GM21576 (cell line): ENCODE data around the gene DIDO1.
"Not testable (repeated sequence)": the region's sequence is repeated elsewhere in the genome, so short reads cannot be mapped to it uniquely, and the experiment has no call there.

ENCODE experiments used
- ATAC-seq: cut with Tn5 transposase; IDR thresholded peaks from one replicate; pipeline ENCODE4 v1.9.1; 2021; ENCODE audit warnings: mild to moderate bottlenecking, moderate library complexity; ENCODE audit not compliant: unreplicated experiment

DIDO1 gene

GRCh38 chr20:62933966-62934365, 7.7 kb upstream of the DIDO1 start:
- no peak for ATAC-seq

DNA sequence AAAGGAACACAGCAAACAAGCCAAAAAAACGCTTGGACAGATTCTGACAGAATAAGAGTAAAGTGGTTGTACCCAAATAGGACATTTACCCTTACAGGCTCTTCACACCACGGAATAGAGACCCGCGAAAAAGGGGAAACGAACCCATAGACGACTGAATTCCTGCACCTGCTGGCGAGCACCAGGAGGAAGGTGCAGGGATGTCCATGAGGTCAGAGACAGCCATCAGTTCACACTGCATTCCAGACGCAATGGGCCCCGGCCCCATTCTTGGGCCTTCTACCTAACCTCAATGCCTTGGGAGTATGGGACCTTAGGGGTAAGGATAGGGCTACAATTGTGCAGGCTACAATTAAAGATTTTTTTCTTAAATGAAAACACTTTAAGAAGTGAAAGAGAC, 5.2 kb upstream of the DIDO1 start:
- no peak for ATAC-seq

GRCh38 chr20:62929051-62929538, 2.8 kb upstream of the DIDO1 start:
- no peak for ATAC-seq

- ATAC-seq = no peak
Observed at GRCh38 chr20:62928246-62928939, 2.1 kb upstream of the DIDO1 start.

GRCh38 chr20:62927128-62927705, 912 bp upstream of the DIDO1 start:
- no peak for ATAC-seq

- peak; percentile 13 for ATAC-seq
Observed at GRCh38 chr20:62925420-62926228, 681 bp downstream of the DIDO1 start.

DNA sequence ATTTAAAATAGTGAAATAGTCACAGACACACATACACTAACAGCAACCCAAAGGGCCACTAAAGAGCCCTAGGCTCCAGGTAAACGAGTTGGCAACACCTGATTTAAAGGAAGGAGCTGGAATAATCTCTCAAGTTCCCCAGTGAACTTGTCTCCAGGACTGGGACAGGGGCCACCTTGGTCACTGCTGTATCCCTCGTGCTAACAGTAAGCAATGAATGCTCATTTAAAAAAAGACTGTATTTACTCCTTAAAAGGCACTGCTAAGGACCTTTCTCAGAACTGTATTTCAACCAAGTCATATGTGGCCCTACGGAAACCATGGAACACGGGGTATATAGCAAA, 1.3 kb downstream of the DIDO1 start:
- no peak for ATAC-seq

DNA sequence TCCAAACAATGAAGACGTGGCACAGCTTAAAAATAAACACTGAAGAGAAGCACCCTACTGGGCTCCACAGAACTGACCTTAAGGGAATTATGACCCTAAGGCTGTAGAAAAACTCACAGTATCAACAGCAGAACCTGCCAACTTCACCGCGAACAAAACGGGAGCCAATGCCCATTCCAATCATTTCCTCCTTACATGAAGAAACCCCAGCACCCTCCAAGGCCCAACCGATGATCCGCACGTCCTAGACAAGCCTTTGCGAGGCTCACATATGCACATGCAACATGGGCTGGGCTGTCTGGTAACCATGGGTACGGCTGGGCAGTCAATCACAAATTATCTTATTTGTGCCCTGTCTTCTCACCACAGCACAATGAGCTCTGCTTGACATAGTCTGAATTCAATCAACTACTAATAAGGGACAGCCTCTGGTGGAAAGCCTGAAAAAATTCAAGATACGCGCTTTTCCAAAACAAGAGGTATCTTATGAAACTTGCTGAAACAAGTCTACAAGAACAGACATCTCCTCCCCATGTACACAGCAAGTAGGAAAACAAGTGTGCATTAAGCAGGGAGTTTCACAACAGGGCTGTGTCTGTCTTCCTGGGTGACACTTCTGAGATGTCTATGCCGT, 1.7 kb downstream of the DIDO1 start:
- no peak for ATAC-seq

GRCh38 chr20:62923669-62924441, 2.5 kb downstream of the DIDO1 start:
- ATAC-seq = no peak

GRCh38 chr20:62923059-62923668, 3.1 kb downstream of the DIDO1 start:
- not testable (repeated sequence) for ATAC-seq

- ATAC-seq = no peak
Observed at GRCh38 chr20:62922451-62922921, 3.8 kb downstream of the DIDO1 start.

DNA sequence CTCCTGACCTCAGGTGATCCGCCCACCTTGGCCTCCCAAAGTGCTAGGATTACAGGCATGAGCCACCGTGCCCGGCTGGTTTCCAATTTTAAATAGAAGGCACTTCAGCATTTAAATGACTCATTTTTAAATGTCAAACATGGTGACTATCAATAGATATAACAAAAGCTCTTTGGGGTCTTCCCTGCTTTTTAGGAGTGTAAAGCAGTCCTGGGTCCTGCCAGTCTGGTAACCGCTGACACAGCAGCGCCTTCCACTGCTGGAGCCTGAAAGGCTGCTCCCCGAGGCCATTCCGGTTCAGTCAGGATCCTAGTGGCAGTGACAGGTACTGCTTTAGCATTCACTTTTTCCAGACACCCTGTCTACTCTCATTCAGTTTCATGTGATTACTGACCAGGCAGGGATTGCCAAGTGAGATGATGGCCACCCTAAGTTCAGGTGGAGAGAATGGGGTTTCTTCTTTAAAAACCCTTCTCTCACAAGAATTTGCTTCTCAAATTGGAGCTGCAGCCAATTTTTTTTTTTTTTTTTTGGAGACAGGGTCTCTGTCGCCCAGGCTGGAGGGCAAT, 5.1 kb downstream of the DIDO1 start:
- no peak for ATAC-seq

GRCh38 chr20:62920039-62920645, 6.2 kb downstream of the DIDO1 start:
- ATAC-seq = no peak

GRCh38 chr20:62918831-62919230, 7.5 kb downstream of the DIDO1 start:
- ATAC-seq = no peak

DNA sequence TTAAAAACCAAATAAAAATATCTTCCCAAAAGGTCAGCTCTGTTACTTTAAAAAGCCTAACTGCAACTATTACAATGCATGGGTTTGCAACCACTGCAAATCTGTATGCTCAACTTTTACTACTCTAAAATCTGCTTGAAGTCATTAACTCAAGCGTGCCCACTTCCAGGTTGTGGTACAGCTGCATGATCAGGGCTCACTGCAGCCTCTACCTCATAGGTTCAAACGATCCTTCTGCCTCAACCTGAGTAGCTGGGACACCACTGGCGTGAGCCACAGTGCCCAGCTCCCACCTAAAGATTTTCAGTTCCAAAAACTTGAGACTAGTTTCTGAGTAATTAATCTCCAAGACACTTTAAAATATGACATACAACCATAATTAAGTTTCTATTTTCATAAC, 8.2 kb downstream of the DIDO1 start:
- no peak for ATAC-seq

- ATAC-seq = no peak
Observed at GRCh38 chr20:62917720-62918119, 8.6 kb downstream of the DIDO1 start.

DNA sequence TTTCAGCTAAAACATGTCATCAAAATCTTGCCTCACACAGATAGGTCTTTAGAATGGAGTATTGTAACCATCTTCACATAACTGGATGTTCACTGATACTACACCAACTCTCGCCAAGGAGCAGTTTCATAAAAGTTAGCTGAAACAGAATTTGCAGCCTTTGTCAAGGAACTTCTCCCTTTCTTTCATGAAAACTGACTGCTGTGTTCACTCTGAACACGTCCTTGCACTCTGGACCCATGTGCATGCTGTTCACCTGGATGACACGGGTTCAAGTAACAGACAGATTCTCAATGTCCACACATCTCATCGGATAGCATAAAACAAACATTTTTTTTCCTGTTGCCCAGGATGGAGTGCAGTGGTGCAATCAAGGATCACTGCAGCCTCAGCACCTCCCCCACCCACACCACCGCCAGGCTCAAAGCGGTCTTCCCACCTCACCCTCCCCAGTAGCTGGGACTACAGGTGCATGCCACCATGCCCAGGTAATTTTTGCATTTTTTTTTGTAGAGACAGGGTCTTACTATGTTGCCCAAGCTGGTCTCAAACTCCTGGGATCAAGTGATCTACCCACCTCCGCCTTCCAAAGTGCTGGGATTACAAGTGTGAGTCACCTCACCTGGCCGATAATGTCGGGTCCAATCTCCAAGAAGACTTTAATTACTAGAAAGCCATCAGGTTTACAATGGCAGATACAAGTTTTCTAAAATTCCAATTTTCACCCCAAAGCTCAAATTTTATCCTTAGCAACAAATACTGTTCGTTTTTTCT, 9.4 kb downstream of the DIDO1 start:
- no peak for ATAC-seq

DNA sequence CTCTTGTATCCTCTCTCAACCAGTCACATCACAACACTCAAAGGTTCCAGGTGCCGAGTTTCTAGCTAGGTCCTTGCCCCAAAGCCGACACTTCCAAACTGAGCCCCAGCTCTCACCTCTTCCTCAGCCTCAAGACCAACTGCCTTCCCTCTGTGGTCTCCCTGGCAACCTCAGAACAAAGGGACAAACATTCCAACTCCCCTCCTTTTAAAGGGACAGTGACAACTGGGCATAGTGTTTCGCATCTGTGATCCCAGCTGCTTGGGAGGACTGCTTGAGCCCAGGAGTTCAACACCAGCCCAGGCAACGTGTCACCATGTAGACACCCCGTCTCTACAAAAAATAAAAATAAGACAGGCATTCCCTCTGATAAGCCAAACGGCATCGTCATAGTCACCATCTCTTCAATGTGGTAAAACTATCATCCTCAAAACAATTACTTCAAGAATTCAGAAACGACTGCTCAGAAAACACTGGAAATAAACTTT, 11.3 kb downstream of the DIDO1 start:
- no peak for ATAC-seq

- no peak for ATAC-seq
Observed at GRCh38 chr20:62914436-62914835, 11.9 kb downstream of the DIDO1 start.
